ENCODE data around the gene PARVB. TPM values are rescaled to one million over a fixed set of nuclear protein-coding genes. Genes with fewer than 3 reads are reported as not detected.

The PARVB gene
- polyA plus RNA-seq, 3 donors from 2014 or later = 1.8 to 3.8 (median 2.7) TPM

GRCh38 chr22:44130076-44130711 lies 106.1 kb downstream of the PARVB start:
- H3K9me3 Mint-ChIP-seq = peaks cover 0 to 25% (median 10%) of the 10 kb centered on the region in 6 donors
- H3K4me3 Mint-ChIP-seq = no peak overlapping the region

GRCh38 chr22:44131412-44131811 lies 107.3 kb downstream of the PARVB start:
- no peak for DNase-seq
- peaks cover 0 to 10% (median 4%) of the 10 kb centered on the region in 3 donors for H3K27me3 Mint-ChIP-seq (ENCODE audit: low read depth in 3 of 3)
- no peak overlapping the region for H3K27ac Mint-ChIP-seq

More at GRCh38 chr22:44130076-44130711, 106.1 kb downstream of the PARVB start:
- Mint-ChIP-seq H3K27ac (no peak overlapping the region), H3K4me1 (peaks cover 6 to 12% of the 10 kb centered on the region in 2 donors), H3K27me3 (ENCODE audit: low read depth in 3 of 3) (peaks cover 0 to 4% (median 1%) of the 10 kb centered on the region in 3 donors), H3K36me3 (peaks cover 0 to 12% (median 11%) of the 10 kb centered on the region in 3 donors)
- DNase-seq = no peak

GRCh38 chr22:44131989-44132685 lies 108.0 kb downstream of the PARVB start:
- Mint-ChIP-seq H3K27ac (no peak overlapping the region), H3K4me1 (peaks cover 6 to 12% of the 10 kb centered on the region in 2 donors), H3K9me3 (peaks cover 0 to 11% (median 3%) of the 10 kb centered on the region in 6 donors), H3K27me3 (ENCODE audit: low read depth in 3 of 3) (peaks cover 0 to 10% (median 4%) of the 10 kb centered on the region in 3 donors), H3K4me3 (no peak overlapping the region), H3K36me3 (peaks cover 7 to 17% (median 8%) of the 10 kb centered on the region in 3 donors)
- no peak for DNase-seq

More at GRCh38 chr22:44131412-44131811, 107.3 kb downstream of the PARVB start:
- Mint-ChIP-seq H3K4me3 (no peak overlapping the region), H3K4me1 (peaks cover 6 to 12% of the 10 kb centered on the region in 2 donors), H3K9me3 (peaks cover 0 to 15% (median 4%) of the 10 kb centered on the region in 6 donors), H3K36me3 (peaks cover 4 to 19% (median 8%) of the 10 kb centered on the region in 3 donors)

GRCh38 chr22:44132724-44133123 lies 108.6 kb downstream of the PARVB start:
- Mint-ChIP-seq H3K4me1 (peaks cover 6 to 12% of the 10 kb centered on the region in 2 donors), H3K36me3 (peaks cover 8 to 16% (median 11%) of the 10 kb centered on the region in 3 donors), H3K27ac (peak overlapping the region in 1 of 6 donors; percentile 41), H3K27me3 (ENCODE audit: low read depth in 3 of 3) (peaks cover 0 to 10% (median 4%) of the 10 kb centered on the region in 3 donors), H3K4me3 (no peak overlapping the region), H3K9me3 (peaks cover 0 to 7% (median 2%) of the 10 kb centered on the region in 6 donors)
- no peak for DNase-seq

GRCh38 chr22:44133161-44133560 lies 109.1 kb downstream of the PARVB start:
- Mint-ChIP-seq H3K9me3 (peaks cover 0 to 5% (median 3%) of the 10 kb centered on the region in 6 donors), H3K27ac (no peak overlapping the region), H3K27me3 (ENCODE audit: low read depth in 3 of 3) (peaks cover 0 to 10% (median 4%) of the 10 kb centered on the region in 3 donors), H3K36me3 (peaks cover 8 to 17% (median 12%) of the 10 kb centered on the region in 3 donors), H3K4me1 (peaks cover 6 to 12% of the 10 kb centered on the region in 2 donors), H3K4me3 (no peak overlapping the region)
- no peak for DNase-seq

GRCh38 chr22:44133901-44134571 lies 109.9 kb downstream of the PARVB start:
- no peak overlapping the region for H3K27ac Mint-ChIP-seq
- peak overlapping the region in 1 of 5 donors; percentile 3 for H3K4me3 Mint-ChIP-seq
- peaks cover 0 to 10% (median 4%) of the 10 kb centered on the region in 3 donors for H3K27me3 Mint-ChIP-seq (ENCODE audit: low read depth in 3 of 3)
- peaks cover 6 to 12% of the 10 kb centered on the region in 2 donors for H3K4me1 Mint-ChIP-seq
- peak in 1 of 3 donors; percentile 12 for DNase-seq
- H3K36me3 Mint-ChIP-seq = peaks cover 8 to 17% (median 12%) of the 10 kb centered on the region in 3 donors
- H3K9me3 Mint-ChIP-seq = peaks cover 0 to 5% (median 3%) of the 10 kb centered on the region in 6 donors

- H3K4me3 Mint-ChIP-seq = no peak overlapping the region
Observed at GRCh38 chr22:44136112-44136511, 112.0 kb downstream of the PARVB start.

GRCh38 chr22:44136786-44137185 lies 112.7 kb downstream of the PARVB start:
- peaks cover 6 to 12% of the 10 kb centered on the region in 2 donors for H3K4me1 Mint-ChIP-seq
- H3K4me3 Mint-ChIP-seq = no peak overlapping the region
- H3K27me3 Mint-ChIP-seq (ENCODE audit: low read depth in 3 of 3) = peaks cover 0 to 9% (median 3%) of the 10 kb centered on the region in 3 donors
- DNase-seq = no peak
- H3K36me3 Mint-ChIP-seq = peaks cover 8 to 17% (median 12%) of the 10 kb centered on the region in 3 donors
- peaks cover 0 to 5% (median 3%) of the 10 kb centered on the region in 6 donors for H3K9me3 Mint-ChIP-seq
- H3K27ac Mint-ChIP-seq = no peak overlapping the region

More at GRCh38 chr22:44136112-44136511, 112.0 kb downstream of the PARVB start:
- Mint-ChIP-seq H3K36me3 (peaks cover 8 to 17% (median 12%) of the 10 kb centered on the region in 3 donors), H3K9me3 (peaks cover 0 to 5% (median 3%) of the 10 kb centered on the region in 6 donors), H3K27me3 (ENCODE audit: low read depth in 3 of 3) (peaks cover 0 to 9% (median 3%) of the 10 kb centered on the region in 3 donors), H3K4me1 (peaks cover 6 to 12% of the 10 kb centered on the region in 2 donors), H3K27ac (no peak overlapping the region)
- DNase-seq = no peak

GRCh38 chr22:44137415-44137814 lies 113.3 kb downstream of the PARVB start:
- Mint-ChIP-seq H3K36me3 (peaks cover 8 to 17% (median 12%) of the 10 kb centered on the region in 3 donors), H3K27ac (no peak overlapping the region), H3K9me3 (peaks cover 0 to 5% (median 3%) of the 10 kb centered on the region in 6 donors), H3K27me3 (ENCODE audit: low read depth in 3 of 3) (peaks cover 0 to 9% (median 3%) of the 10 kb centered on the region in 3 donors), H3K4me1 (peaks cover 6 to 12% of the 10 kb centered on the region in 2 donors), H3K4me3 (no peak overlapping the region)
- DNase-seq = no peak

- Mint-ChIP-seq H3K4me1 (no peaks in the 10 kb centered on the region), H3K9me3 (peaks cover 0 to 5% (median 3%) of the 10 kb centered on the region in 6 donors), H3K36me3 (peaks cover 8 to 17% (median 12%) of the 10 kb centered on the region in 3 donors), H3K27me3 (ENCODE audit: low read depth in 3 of 3) (peaks cover 2 to 8% (median 3%) of the 10 kb centered on the region in 3 donors), H3K27ac (no peak overlapping the region), H3K4me3 (no peak overlapping the region)
- DNase-seq = no peak
Observed at GRCh38 chr22:44139773-44140172, 115.7 kb downstream of the PARVB start.

- peaks cover 0 to 10% (median 2%) of the 10 kb centered on the region in 3 donors for H3K27me3 Mint-ChIP-seq (ENCODE audit: low read depth in 3 of 3)
- no peak for DNase-seq
- no peak overlapping the region for H3K4me3 Mint-ChIP-seq
- no peaks in the 10 kb centered on the region for H3K4me1 Mint-ChIP-seq
- H3K9me3 Mint-ChIP-seq = peaks cover 0 to 3% (median 0%) of the 10 kb centered on the region in 6 donors
- no peak overlapping the region for H3K27ac Mint-ChIP-seq
- peaks cover 0 to 3% (median 3%) of the 10 kb centered on the region in 3 donors for H3K36me3 Mint-ChIP-seq
Observed at GRCh38 chr22:44142421-44143104, 118.5 kb downstream of the PARVB start.

- H3K36me3 Mint-ChIP-seq = no peaks in the 10 kb centered on the region
- H3K4me1 Mint-ChIP-seq = no peaks in the 10 kb centered on the region
- H3K9me3 Mint-ChIP-seq = no peaks in the 10 kb centered on the region
- DNase-seq = no peak
- no peak overlapping the region for H3K4me3 Mint-ChIP-seq
- H3K27me3 Mint-ChIP-seq (ENCODE audit: low read depth in 3 of 3) = peaks cover 0 to 10% (median 2%) of the 10 kb centered on the region in 3 donors
- no peak overlapping the region for H3K27ac Mint-ChIP-seq
Observed at GRCh38 chr22:44143105-44143474, 119.0 kb downstream of the PARVB start.

GRCh38 chr22:44143579-44143978 lies 119.5 kb downstream of the PARVB start:
- Mint-ChIP-seq H3K27ac (no peak overlapping the region), H3K9me3 (no peaks in the 10 kb centered on the region), H3K27me3 (ENCODE audit: low read depth in 3 of 3) (peaks cover 0 to 10% (median 2%) of the 10 kb centered on the region in 3 donors), H3K36me3 (no peaks in the 10 kb centered on the region), H3K4me1 (no peaks in the 10 kb centered on the region), H3K4me3 (no peak overlapping the region)
- no peak for DNase-seq

Data from immature natural killer cell (primary cell).